Psoas muscle (tissue), 8 donors: ENCODE results near the gene ASAP2. TPM values are rescaled to one million over a fixed set of nuclear protein-coding genes. Genes with fewer than 3 reads are reported as not detected.

Source experiments
- ATAC-seq, 4 donors: fragments of 200-7000 bp; cut with Tn5 transposase; one replicate each; pipeline ENCODE4 v1.9.1; 2020; ENCODE audit warnings: moderate library complexity in 3 of 4, mild to moderate bottlenecking in 2 of 4
- DNase-seq, 2 donors: peaks; one replicate each; pipeline ENCODE4 v3.0.0-alpha.2; 2020
- H3K27ac ChIP-seq: fragments of 200-600 bp; one replicate; pipeline ENCODE4 v1.8.0; 2022
- H3K27me3 ChIP-seq, 3 donors: fragments of 200-600 bp in 1 of 3; one replicate each; pipeline versions ENCODE4 v1.6.1 to v1.8.0; 2013 to 2022; ENCODE audit warnings: low read length in 2 of 3, mild to moderate bottlenecking in 2 of 3, moderate library complexity in 1 of 3; ENCODE audit not compliant: insufficient read depth in 3 of 3
- H3K36me3 ChIP-seq, 2 donors: fragments of 200-600 bp in 1 of 2; one replicate each; pipeline versions ENCODE4 v1.6.1 to v1.8.0; 2013 to 2022; ENCODE audit warnings: low read depth in 1 of 2, mild to moderate bottlenecking in 1 of 2, moderate library complexity in 1 of 2; ENCODE audit not compliant: insufficient read depth in 1 of 2
- H3K4me1 ChIP-seq: fragments of 200-600 bp; one replicate; pipeline ENCODE4 v1.8.0; 2022
- H3K4me3 ChIP-seq: fragments of 200-600 bp; one replicate; pipeline ENCODE4 v1.8.0; 2022; ENCODE audit warnings: mild to moderate bottlenecking
- H3K9me3 ChIP-seq: fragments of 200-600 bp; one replicate; pipeline ENCODE4 v1.8.0; 2022
- CTCF ChIP-seq: fragments of 200-600 bp; IDR thresholded peaks from one replicate; pipeline ENCODE4 v1.8.0; 2022; ENCODE audit warnings: antibody characterized with exemption
- WGBS, 3 donors: extraction: QIAGEN DNeasy Blood & Tissue Kit; methylation state at CpG; one replicate each; pipeline versions ENCODE4 v1.1.6 to v1.1.7; 2013; 5-methylcytosine and 5-hydroxymethylcytosine counted together
- intact Hi-C, 2 donors: fragments of 100-400 bp; cut with DNase I; formaldehyde crosslinking; loops; one replicate each; pipeline versions ENCODE4 v1.11.0 to v1.14.2; 2022
- polyA plus RNA-seq, 3 donors: library from polyadenylated mRNA; stranded (reverse); fragments of 200-250 nt; gene quantifications; one replicate each; pipeline ENCODE4 v1.2.3, GENCODE V29; 2013
- total RNA-seq, 4 donors: library from RNA; stranded (reverse); fragmentation: NEBNext Ultra II Directional in 2 of 4; extraction: Animal tissue kit (Norgen Biotek cat#: 25700) in 2 of 4; gene quantifications; one replicate each; pipeline versions ENCODE4 v1.2.1 to v1.2.4, GENCODE V29; 2021 to 2023
- donor health status: healthy with polysubstance abuse.
- donor health status: DM: no; HTN: no; CAD: no; lungs with moderate emphysema.
- donor health status: Bipolar disorder and iron deficiency.
- donor health status: healthy.
- donor health status: DM: yes; HTN: yes; CAD: no.
- donor health status: DM: no; HTN: no; CAD: no.
- donor health status: DM: no; HTN: no; CAD: no.
- donor health status: DM: yes; HTN: yes; CAD: no.

Gene ASAP2
- total and polyA plus RNA-seq, 7 donors = 1.6 to 9.0 (median 3.3) TPM

- Histone ChIP-seq H3K27me3 (no peaks in the 10 kb centered on the region), H3K9me3 (no peaks in the 10 kb centered on the region), H3K4me3 (no peak overlapping the region), H3K36me3 (peaks cover 0 to 35% of the 10 kb centered on the region in 2 donors), H3K4me1 (peaks cover 25% of the 10 kb centered on the region), H3K27ac (no peak overlapping the region)
- 90 to 91% (median 91%) methylated on average over 4 of the region's 4 CpGs for WGBS, 3 donors
- intact Hi-C loops = no loop called here
- DNase-seq = no peak
- no peak for TF ChIP-seq CTCF
- ATAC-seq = no peak
Observed at GRCh38 chr2:9418746-9419145, 212.1 kb downstream of the ASAP2 start.

- Histone ChIP-seq H3K4me3 (no peak overlapping the region), H3K27me3 (no peaks in the 10 kb centered on the region), H3K4me1 (peaks cover 31% of the 10 kb centered on the region), H3K27ac (no peak overlapping the region), H3K36me3 (peaks cover 0 to 32% of the 10 kb centered on the region in 2 donors), H3K9me3 (no peaks in the 10 kb centered on the region)
- no peak for TF ChIP-seq CTCF
- intact Hi-C loops = no loop called here
- WGBS, 3 donors = 83 to 88% (median 86%) methylated on average over 3 of the region's 3 CpGs
- DNase-seq (no peak), ATAC-seq (no peak)
Observed at GRCh38 chr2:9419541-9419940, 212.9 kb downstream of the ASAP2 start.

GRCh38 chr2:9420495-9420894 lies 213.9 kb downstream of the ASAP2 start:
- intact Hi-C loops = loop anchor here (10.0 kb wide), 2 partner anchors 276 to 1024 kb away; partner anchors contain the start of gene ODC1 (in 1 of the 2)
- no peak overlapping the region for H3K4me3 ChIP-seq
- H3K9me3 ChIP-seq = no peaks in the 10 kb centered on the region
- H3K27ac ChIP-seq = no peak overlapping the region
- 81 to 90% (median 85%) methylated on average over 10 of the region's 10 CpGs for WGBS, 3 donors
- H3K4me1 ChIP-seq = peaks cover 35% of the 10 kb centered on the region
- DNase-seq = no peak
- peaks cover 0 to 32% of the 10 kb centered on the region in 2 donors for H3K36me3 ChIP-seq
- ATAC-seq = no peak
- no peaks in the 10 kb centered on the region for H3K27me3 ChIP-seq
- TF ChIP-seq CTCF = no peak

GRCh38 chr2:9422321-9423099 lies 215.9 kb downstream of the ASAP2 start:
- Histone ChIP-seq H3K4me1 (peaks cover 35% of the 10 kb centered on the region), H3K27me3 (no peaks in the 10 kb centered on the region), H3K4me3 (peak overlapping the region; percentile 89), H3K9me3 (no peaks in the 10 kb centered on the region), H3K36me3 (peaks cover 0 to 15% of the 10 kb centered on the region in 2 donors), H3K27ac (peak overlapping the region; percentile 86)
- TF ChIP-seq CTCF = no peak
- peak; percentile 48 to 59 (median 53) for ATAC-seq
- 2 to 3% (median 3%) methylated on average over 42 of the region's 42 CpGs for WGBS, 3 donors
- intact Hi-C loops = loop anchor here (10.0 kb wide), 2 partner anchors 278 to 1022 kb away; partner anchors contain the start of gene ODC1 (in 1 of the 2)
- DNase-seq = peak; percentile 50 to 72
